Trophoblast cell (in vitro differentiated cells and primary cell): Measurements from ENCODE around the gene SGPP2.

Experiments
- DNase-seq, 2 donors: peaks; one replicate each; pipeline ENCODE4 v3.0.0-alpha.2; 2016
- H2AFZ ChIP-seq: 2 replicates; pipeline ENCODE4 v1.6.1; 2013; ENCODE audit warnings: low read length, moderate library complexity, mild to moderate bottlenecking; ENCODE audit not compliant: insufficient read depth, poor library complexity
- H2AK5ac ChIP-seq: 2 replicates; pipeline ENCODE4 v1.6.1; 2013; ENCODE audit warnings: mild to moderate bottlenecking, low read length
- H2BK120ac ChIP-seq: 2 replicates; pipeline ENCODE4 v1.6.1; 2013; ENCODE audit warnings: low read length, mild to moderate bottlenecking, moderate library complexity; ENCODE audit not compliant: insufficient read depth, poor library complexity
- H2BK12ac ChIP-seq: 2 replicates; pipeline ENCODE4 v1.6.1; 2013; ENCODE audit warnings: mild to moderate bottlenecking, low read length, moderate library complexity
- H2BK5ac ChIP-seq: 2 replicates; pipeline ENCODE4 v1.6.1; 2013; ENCODE audit warnings: low read length, low read depth, moderate library complexity, mild to moderate bottlenecking; ENCODE audit not compliant: poor library complexity
- H3K14ac ChIP-seq: 2 replicates; pipeline ENCODE4 v1.6.1; 2013; ENCODE audit warnings: mild to moderate bottlenecking, low read length
- H3K18ac ChIP-seq: 2 replicates; pipeline ENCODE4 v1.6.1; 2013; ENCODE audit warnings: mild to moderate bottlenecking, low read length
- H3K23ac ChIP-seq: 2 replicates; pipeline ENCODE4 v1.6.1; 2013; ENCODE audit warnings: low read length
- H3K27ac ChIP-seq: 2 replicates; pipeline ENCODE4 v1.5.1; 2013; ENCODE audit warnings: low read depth, mild to moderate bottlenecking, inconsistent platforms, low read length, moderate library complexity
- H3K27me3 ChIP-seq: 2 replicates; pipeline ENCODE4 v1.6.1; 2013; ENCODE audit warnings: inconsistent platforms, mild to moderate bottlenecking, low read length, moderate library complexity; ENCODE audit not compliant: insufficient read depth
- H3K36me3 ChIP-seq, 2 experiments: 1 replicate in 1 of 2; 2 replicates in 1 of 2; pipeline ENCODE4 v1.6.1; 2013; ENCODE audit warnings: low read length in 2 of 2, mild to moderate bottlenecking in 2 of 2, moderate library complexity in 1 of 2; ENCODE audit not compliant: insufficient read depth in 2 of 2, control insufficient read depth in 1 of 2
- H3K4ac ChIP-seq: 2 replicates; pipeline ENCODE4 v1.6.1; 2013; ENCODE audit warnings: low read depth, mild to moderate bottlenecking, low read length, moderate library complexity
- H3K4me1 ChIP-seq, 2 experiments: 1 replicate in 1 of 2; 2 replicates in 1 of 2; pipeline ENCODE4 v1.6.1; 2013; ENCODE audit warnings: low read length in 2 of 2, mild to moderate bottlenecking in 2 of 2, moderate library complexity in 1 of 2; ENCODE audit not compliant: insufficient read depth in 2 of 2, control insufficient read depth in 1 of 2
- H3K4me2 ChIP-seq: 2 replicates; pipeline ENCODE4 v1.6.1; 2013; ENCODE audit warnings: inconsistent platforms, mild to moderate bottlenecking, low read length, moderate library complexity
- H3K4me3 ChIP-seq: 2 replicates; pipeline ENCODE4 v1.5.1; 2013; ENCODE audit warnings: mild to moderate bottlenecking, low read depth, low read length, inconsistent platforms
- H3K79me1 ChIP-seq: one replicate; pipeline ENCODE4 v1.6.1; 2013; ENCODE audit warnings: low read length
- H3K79me2 ChIP-seq: 2 replicates; pipeline ENCODE4 v1.6.1; 2013; ENCODE audit warnings: low read length, mild to moderate bottlenecking; ENCODE audit not compliant: control insufficient read depth, insufficient read depth, poor library complexity
- H3K9ac ChIP-seq: 2 replicates; pipeline ENCODE4 v1.6.1; 2013; ENCODE audit warnings: mild to moderate bottlenecking, low read length
- H3K9me3 ChIP-seq: 2 replicates; pipeline ENCODE4 v1.6.1; 2013; ENCODE audit warnings: low read depth, mild to moderate bottlenecking, control low read depth, inconsistent platforms, low read length; ENCODE audit not compliant: insufficient read depth
- H4K12ac ChIP-seq: 2 replicates; pipeline ENCODE4 v1.6.1; 2013; ENCODE audit warnings: low read depth, mild to moderate bottlenecking, low read length, moderate library complexity
- H4K8ac ChIP-seq: 2 replicates; pipeline ENCODE4 v1.6.1; 2013; ENCODE audit warnings: low read depth, mild to moderate bottlenecking, low read length, moderate library complexity
- H4K91ac ChIP-seq: one replicate; pipeline ENCODE4 v1.6.1; 2013; ENCODE audit warnings: low read depth, mild to moderate bottlenecking, low read length, moderate library complexity
- WGBS: extraction: QIAGEN DNeasy Blood & Tissue Kit; methylation state at CpG from one replicate; pipeline ENCODE4 v1.1.7; 2013; ENCODE audit warnings: missing lambda C conversion rate; ENCODE audit not compliant: insufficient read length, insufficient coverage; ENCODE audit errors: extremely low coverage; 5-methylcytosine and 5-hydroxymethylcytosine counted together

Gene SGPP2

DNA sequence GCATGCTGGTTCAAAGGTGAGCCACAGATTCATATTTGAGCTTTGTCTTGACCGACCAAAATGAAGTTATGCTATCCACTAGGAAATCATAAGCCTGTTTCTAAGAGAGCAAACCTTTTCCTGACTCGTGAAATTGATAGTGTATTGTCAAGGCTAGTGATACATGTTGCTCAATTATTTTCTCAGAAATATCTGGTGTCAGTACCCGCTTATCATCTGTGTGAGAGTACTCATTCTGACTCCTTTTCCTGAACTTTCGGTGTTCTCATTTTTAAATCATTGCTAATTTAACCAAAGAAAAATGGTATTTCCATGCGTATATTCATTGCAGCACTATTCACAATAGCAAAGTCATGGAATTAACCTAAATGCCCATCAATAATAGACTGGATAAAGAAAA is 56.2 kb downstream of the SGPP2 start:
- Histone ChIP-seq H4K91ac (no peak overlapping the region), H3K14ac (no peak overlapping the region), H3K9me3 (no peaks in the 10 kb centered on the region), H2BK5ac (no peak overlapping the region), H3K36me3 (no peaks in the 10 kb centered on the region), H3K4ac (no peak overlapping the region), H2AFZ (no peak overlapping the region), H2BK12ac (no peak overlapping the region), H3K23ac (no peak overlapping the region), H3K9ac (no peak overlapping the region), H2BK120ac (no peak overlapping the region), H3K79me2 (no peaks in the 10 kb centered on the region), H4K12ac (no peak overlapping the region), H3K18ac (no peak overlapping the region), H3K27ac (no peak overlapping the region), H2AK5ac (no peak overlapping the region), H3K4me2 (no peak overlapping the region), H3K4me3 (no peak overlapping the region), H3K27me3 (no peaks in the 10 kb centered on the region), H3K79me1 (no peaks in the 10 kb centered on the region), H3K4me1 (no peaks in the 10 kb centered on the region), H4K8ac (no peak overlapping the region)
- no peak for DNase-seq
- WGBS: no CpG with 5 or more reads among the region's 5 CpGs

DNA sequence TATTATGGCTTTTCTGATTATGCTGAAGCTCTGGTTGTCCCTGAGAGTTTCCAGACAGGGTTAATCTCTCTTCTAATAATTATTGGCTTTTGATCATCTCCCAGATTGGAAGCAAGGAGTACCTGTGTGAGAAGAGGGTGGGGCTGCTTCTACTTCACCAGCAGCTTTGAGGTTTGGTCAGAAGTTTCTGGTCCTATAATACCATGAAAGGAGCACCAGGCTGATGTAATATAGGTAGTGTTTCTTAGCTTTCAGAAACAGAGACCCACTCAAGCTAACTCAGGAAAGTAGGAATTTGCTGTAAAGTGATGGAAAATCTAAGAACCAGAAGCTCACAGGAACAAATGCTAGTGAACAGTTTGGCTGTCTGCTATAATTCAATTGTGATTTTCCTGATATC is 57.6 kb downstream of the SGPP2 start:
- Histone ChIP-seq H3K9ac (no peak overlapping the region), H3K79me1 (no peaks in the 10 kb centered on the region), H3K14ac (no peak overlapping the region), H2BK5ac (no peak overlapping the region), H3K79me2 (no peaks in the 10 kb centered on the region), H3K4me3 (no peak overlapping the region), H3K23ac (no peak overlapping the region), H4K12ac (no peak overlapping the region), H3K18ac (no peak overlapping the region), H4K91ac (no peak overlapping the region), H2AFZ (no peak overlapping the region), H3K4me1 (no peaks in the 10 kb centered on the region), H3K27me3 (no peaks in the 10 kb centered on the region), H2AK5ac (no peak overlapping the region), H2BK12ac (no peak overlapping the region), H3K36me3 (no peaks in the 10 kb centered on the region), H3K9me3 (no peaks in the 10 kb centered on the region), H4K8ac (no peak overlapping the region), H3K4me2 (no peak overlapping the region), H3K4ac (no peak overlapping the region), H3K27ac (no peak overlapping the region), H2BK120ac (no peak overlapping the region)
- DNase-seq: no peak

- H2BK12ac ChIP-seq: no peak overlapping the region
- H3K36me3 ChIP-seq: no peaks in the 10 kb centered on the region
- H4K8ac ChIP-seq: no peak overlapping the region
- H3K4ac ChIP-seq: no peak overlapping the region
- H3K27ac ChIP-seq: no peak overlapping the region
- no peaks in the 10 kb centered on the region for H3K4me1 ChIP-seq
- H3K27me3 ChIP-seq: no peaks in the 10 kb centered on the region
- no peaks in the 10 kb centered on the region for H3K79me2 ChIP-seq
- no peak overlapping the region for H2AFZ ChIP-seq
- H3K9ac ChIP-seq: no peak overlapping the region
- no peak for DNase-seq
- H4K91ac ChIP-seq: no peak overlapping the region
- H2AK5ac ChIP-seq: no peak overlapping the region
- no peak overlapping the region for H3K4me3 ChIP-seq
- H3K9me3 ChIP-seq: no peaks in the 10 kb centered on the region
- no peak overlapping the region for H3K18ac ChIP-seq
- no peak overlapping the region for H4K12ac ChIP-seq
- no peaks in the 10 kb centered on the region for H3K79me1 ChIP-seq
- H3K4me2 ChIP-seq: no peak overlapping the region
- no peak overlapping the region for H3K14ac ChIP-seq
- H2BK5ac ChIP-seq: no peak overlapping the region
- no CpG with 5 or more reads among the region's 3 CpGs for WGBS
- H3K23ac ChIP-seq: no peak overlapping the region
- no peak overlapping the region for H2BK120ac ChIP-seq
Measured at GRCh38 chr2:222483513-222484039, 59.2 kb downstream of the SGPP2 start.

DNA sequence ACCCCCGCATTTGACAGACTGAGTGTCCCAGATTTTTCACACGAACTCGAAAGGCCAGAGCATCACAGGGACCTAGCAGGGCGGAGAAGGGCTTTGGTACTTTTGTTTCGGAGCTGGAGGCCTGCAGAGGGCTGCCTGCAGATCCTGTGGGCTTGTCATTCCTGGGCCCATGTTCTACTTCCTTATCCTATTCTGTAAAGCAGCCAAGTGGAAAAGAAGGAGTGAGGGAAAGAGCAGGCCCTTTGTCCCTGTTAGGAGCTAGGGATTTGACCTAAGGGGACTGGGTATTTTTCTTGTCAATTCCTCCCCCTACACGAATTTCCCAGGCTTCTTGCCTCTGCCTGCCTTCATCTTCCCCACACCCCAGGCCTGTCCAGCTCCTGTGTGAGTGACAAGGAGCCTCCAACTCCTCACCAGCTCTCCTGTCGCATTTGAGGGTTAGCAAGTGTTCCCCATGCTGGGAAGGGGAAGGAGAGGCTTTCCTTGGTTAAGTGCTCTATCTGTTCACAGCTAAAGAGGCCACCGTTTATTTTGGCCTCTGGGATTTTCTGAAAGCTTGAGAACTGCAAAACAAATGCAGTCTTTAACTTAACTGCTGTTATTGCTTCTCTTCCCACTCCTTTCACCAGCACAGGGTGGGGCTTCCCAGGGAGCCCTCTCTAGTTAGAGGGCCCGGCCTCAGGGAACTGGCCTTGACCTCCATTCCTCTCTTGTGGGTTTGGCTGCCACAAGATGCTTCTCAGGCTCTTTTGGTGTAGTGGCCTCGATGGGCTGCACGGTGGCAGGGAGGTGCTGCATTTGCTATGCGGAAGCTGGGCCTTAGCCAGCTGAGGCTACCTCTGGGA is 61.2 kb downstream of the SGPP2 start:
- no CpG with 5 or more reads among the region's 12 CpGs for WGBS
- Histone ChIP-seq H3K79me2 (no peaks in the 10 kb centered on the region), H3K27ac (no peak overlapping the region), H2BK12ac (no peak overlapping the region), H3K36me3 (no peaks in the 10 kb centered on the region), H3K4ac (no peak overlapping the region), H3K9me3 (no peaks in the 10 kb centered on the region), H2AK5ac (no peak overlapping the region), H3K4me1 (no peaks in the 10 kb centered on the region), H2BK5ac (no peak overlapping the region), H3K23ac (no peak overlapping the region), H2BK120ac (no peak overlapping the region), H4K91ac (no peak overlapping the region), H3K9ac (no peak overlapping the region), H2AFZ (no peak overlapping the region), H3K4me3 (no peak overlapping the region), H3K4me2 (no peak overlapping the region), H3K14ac (no peak overlapping the region), H4K12ac (no peak overlapping the region), H3K27me3 (no peaks in the 10 kb centered on the region), H3K18ac (no peak overlapping the region), H4K8ac (no peak overlapping the region), H3K79me1 (no peaks in the 10 kb centered on the region)
- DNase-seq: no peak
